Liver (tissue), 9 donors: ENCODE measurements around the gene LSM7. TPM values are rescaled to one million over a fixed set of nuclear protein-coding genes. Genes with fewer than 3 reads are reported as not detected.

Experiments used
- DNase-seq: peaks from one replicate; pipeline ENCODE4 v3.0.0-alpha.2; 2017; ENCODE audit warnings: low spot score
- H3K27ac ChIP-seq, 2 donors: one replicate each; pipeline ENCODE4 v1.7.0; 2013; ENCODE audit warnings: inconsistent platforms in 2 of 2, low read length in 2 of 2, control low read depth in 1 of 2, low read depth in 1 of 2, mild to moderate bottlenecking in 1 of 2
- H3K27me3 ChIP-seq, 4 donors: one replicate each; pipeline versions ENCODE4 v1.6.1 to v1.7.0; 2013; ENCODE audit warnings: low read length in 3 of 4, inconsistent platforms in 1 of 4, mild to moderate bottlenecking in 1 of 4, moderate library complexity in 1 of 4; ENCODE audit not compliant: control insufficient read depth in 4 of 4, insufficient read depth in 4 of 4
- H3K36me3 ChIP-seq, 4 donors: one replicate each; pipeline versions ENCODE4 v1.6.1 to v1.7.0; 2013; ENCODE audit warnings: low read length in 3 of 4, mild to moderate bottlenecking in 3 of 4, low read depth in 1 of 4, moderate library complexity in 1 of 4; ENCODE audit not compliant: control insufficient read depth in 4 of 4, insufficient read depth in 3 of 4
- H3K4me1 ChIP-seq, 4 donors: one replicate each; pipeline versions ENCODE4 v1.6.1 to v1.7.0; 2013; ENCODE audit warnings: low read length in 3 of 4, mild to moderate bottlenecking in 3 of 4, moderate library complexity in 1 of 4; ENCODE audit not compliant: control insufficient read depth in 4 of 4, insufficient read depth in 4 of 4
- H3K4me3 ChIP-seq, 3 donors: one replicate each; pipeline versions ENCODE4 v1.6.1 to v1.7.0; 2013; ENCODE audit warnings: low read length in 3 of 3, control low read depth in 1 of 3, low read depth in 1 of 3, mild to moderate bottlenecking in 1 of 3
- H3K9ac ChIP-seq, 2 donors: one replicate each; pipeline ENCODE4 v1.7.0; 2013; ENCODE audit warnings: low read length in 2 of 2, mild to moderate bottlenecking in 2 of 2, moderate library complexity in 2 of 2, control low read depth in 1 of 2, low read depth in 1 of 2
- H3K9me3 ChIP-seq, 4 donors: one replicate each; pipeline versions ENCODE4 v1.6.1 to v1.7.0; 2013; ENCODE audit warnings: low read length in 3 of 4; ENCODE audit not compliant: control insufficient read depth in 4 of 4
- EGR1 ChIP-seq, 2 donors: IDR thresholded peaks; 2 replicates each; pipeline ENCODE4 v1.6.1; 2016 to 2018; ENCODE audit warnings: antibody characterized with exemption in 2 of 2, low read depth in 2 of 2
- FOXA1 ChIP-seq: IDR thresholded peaks from 2 replicates; pipeline ENCODE4 v1.6.1; 2016; ENCODE audit warnings: antibody characterized with exemption
- FOXA2 ChIP-seq: IDR thresholded peaks from 2 replicates; pipeline ENCODE4 v1.6.1; 2016; ENCODE audit warnings: antibody characterized with exemption
- GABPA ChIP-seq, 2 donors: IDR thresholded peaks in 1 of 2; conservative IDR thresholded peaks in 1 of 2; 2 replicates each; pipeline ENCODE4 v1.6.1; 2016; ENCODE audit warnings: antibody characterized with exemption in 2 of 2, mild to moderate bottlenecking in 1 of 2, moderate library complexity in 1 of 2
- HNF4A ChIP-seq, 2 donors: conservative IDR thresholded peaks; 2 replicates each; pipeline ENCODE4 v1.6.1; 2016; ENCODE audit warnings: antibody characterized with exemption in 2 of 2, mild to moderate bottlenecking in 2 of 2
- HNF4G ChIP-seq: IDR thresholded peaks from 2 replicates; pipeline ENCODE4 v1.6.1; 2016; ENCODE audit warnings: antibody characterized with exemption
- JUND ChIP-seq, 2 donors: IDR thresholded peaks; 2 replicates each; pipeline ENCODE4 v1.6.1; 2016; ENCODE audit warnings: antibody characterized with exemption in 2 of 2
- NR2F2 ChIP-seq: IDR thresholded peaks from 2 replicates; pipeline ENCODE4 v1.6.1; 2016; ENCODE audit warnings: antibody characterized with exemption
- RAD21 ChIP-seq, 2 donors: IDR thresholded peaks; 2 replicates each; pipeline ENCODE4 v1.6.1; 2016; ENCODE audit warnings: antibody characterized with exemption in 2 of 2, mild to moderate bottlenecking in 2 of 2
- RXRA ChIP-seq, 2 donors: IDR thresholded peaks; 2 replicates each; pipeline ENCODE4 v1.6.1; 2017 to 2018; ENCODE audit warnings: antibody characterized with exemption in 2 of 2, mild to moderate bottlenecking in 1 of 2
- SP1 ChIP-seq: IDR thresholded peaks from 2 replicates; pipeline ENCODE4 v1.6.1; 2018; ENCODE audit warnings: antibody characterized with exemption, mild to moderate bottlenecking
- TAF1 ChIP-seq: conservative IDR thresholded peaks from 2 replicates; pipeline ENCODE4 v1.6.1; 2016; ENCODE audit warnings: antibody characterized with exemption, mild to moderate bottlenecking
- YY1 ChIP-seq: IDR thresholded peaks from 2 replicates; pipeline ENCODE4 v1.6.1; 2016; ENCODE audit warnings: antibody characterized with exemption, mild to moderate bottlenecking
- WGBS: extraction: QIAGEN DNeasy Blood & Tissue Kit; methylation state at CpG from one replicate; pipeline ENCODE4 v1.1.7; 2013; 5-methylcytosine and 5-hydroxymethylcytosine counted together
- polyA plus RNA-seq, 2 donors: library from polyadenylated mRNA; stranded (reverse) in 1 of 2; unstranded in 1 of 2; fragments of 200-250 nt in 1 of 2; fragments of >200 nt in 1 of 2; fragmentation: Nextera tagmentation in 1 of 2; extraction: Ambion mirVana in 1 of 2; gene quantifications; one replicate each; pipeline versions ENCODE4 v1.2.1 to v1.2.3, GENCODE V29; 2013 to 2015
- total RNA-seq, 2 donors: library from RNA; depleted of rRNA; stranded (reverse); fragments of >200 nt; gene quantifications; one replicate each; pipeline ENCODE4 v1.2.3, GENCODE V29; 2014
- TF ChIP-seq, protein P1 (sequence below): fragments of 150-350 bp; IDR thresholded peaks from 2 replicates; pipeline ENCODE4 v1.5.1; 2017; ENCODE audit warnings: improper control_type of control experiment, low read depth, low read length; ENCODE audit not compliant: missing input control
- TF ChIP-seq, protein P2 (sequence below): IDR thresholded peaks from 2 replicates; pipeline ENCODE4 v1.6.1; 2016; ENCODE audit warnings: antibody characterized with exemption
- TF ChIP-seq, protein P3 (sequence below): IDR thresholded peaks from 2 replicates; pipeline ENCODE4 v1.6.1; 2016; ENCODE audit warnings: antibody characterized with exemption, mild to moderate bottlenecking
- TF ChIP-seq, protein P4 (sequence below): IDR thresholded peaks from 2 replicates; pipeline ENCODE4 v1.6.1; 2016; ENCODE audit warnings: antibody characterized with exemption
- TF ChIP-seq, protein P5 (sequence below): IDR thresholded peaks from 2 replicates; pipeline ENCODE4 v1.6.1; 2016; ENCODE audit warnings: antibody characterized with exemption
- donor health status: healthy.
- donor health status: healthy.
- donor health status: healthy.
- donor health status: healthy.
- donor health status: healthy.

Gene LSM7
- total and polyA plus RNA-seq, 4 donors = 23.6 to 59.9 (median 38.5) TPM

DNA sequence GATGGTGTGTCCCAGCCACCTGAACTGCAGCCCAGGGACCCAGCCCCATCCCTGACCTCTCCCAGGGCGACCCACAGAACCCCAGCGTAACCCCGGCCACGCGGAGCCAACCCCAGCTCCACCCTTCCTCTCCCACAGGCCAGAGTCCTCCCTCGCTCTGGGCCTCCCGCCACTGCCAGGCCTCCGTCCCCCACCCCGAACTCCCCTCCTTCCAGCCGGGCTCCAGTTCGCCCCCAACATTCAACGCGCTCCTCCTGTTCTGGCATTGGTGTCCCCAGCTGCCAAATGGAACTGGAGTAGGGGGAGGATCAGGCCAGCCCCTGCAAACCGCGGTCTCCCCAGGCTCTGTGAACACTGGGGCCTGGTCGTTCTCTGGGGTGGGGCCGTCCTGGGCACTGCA, 27.9 kb downstream of the LSM7 start:
- Histone ChIP-seq H3K9me3 (no peaks in the 10 kb centered on the region), H3K4me3 (no peak overlapping the region), H3K9ac (no peak overlapping the region), H3K27ac (no peak overlapping the region), H3K4me1 (peaks cover 0 to 5% (median 0%) of the 10 kb centered on the region in 4 donors), H3K36me3 (no peaks in the 10 kb centered on the region), H3K27me3 (peaks cover 0 to 3% (median 1%) of the 10 kb centered on the region in 4 donors)
- WGBS = 78% methylated on average over 17 of the region's 17 CpGs
- TF ChIP-seq SP1 (no peak), FOXA1 (no peak), YY1 (no peak), HNF4G (no peak), EGR1 (IDR thresholded peaks at IDR 0.05; ENCODE audit: low read depth in 2 of 2) (no peak), NR2F2 (no peak), FOXA2 (no peak), GABPA (IDR thresholded peaks at IDR 0.05 in 1 of 2, conservative IDR thresholded peaks at IDR 0.05 in 1 of 2) (no peak), JUND (IDR thresholded peaks at IDR 0.05) (no peak), RAD21 (IDR thresholded peaks at IDR 0.05) (no peak), HNF4A (conservative IDR thresholded peaks at IDR 0.05) (no peak), RXRA (IDR thresholded peaks at IDR 0.05) (no peak), TAF1 (no peak)
- TF ChIP-seq, protein P1, sequence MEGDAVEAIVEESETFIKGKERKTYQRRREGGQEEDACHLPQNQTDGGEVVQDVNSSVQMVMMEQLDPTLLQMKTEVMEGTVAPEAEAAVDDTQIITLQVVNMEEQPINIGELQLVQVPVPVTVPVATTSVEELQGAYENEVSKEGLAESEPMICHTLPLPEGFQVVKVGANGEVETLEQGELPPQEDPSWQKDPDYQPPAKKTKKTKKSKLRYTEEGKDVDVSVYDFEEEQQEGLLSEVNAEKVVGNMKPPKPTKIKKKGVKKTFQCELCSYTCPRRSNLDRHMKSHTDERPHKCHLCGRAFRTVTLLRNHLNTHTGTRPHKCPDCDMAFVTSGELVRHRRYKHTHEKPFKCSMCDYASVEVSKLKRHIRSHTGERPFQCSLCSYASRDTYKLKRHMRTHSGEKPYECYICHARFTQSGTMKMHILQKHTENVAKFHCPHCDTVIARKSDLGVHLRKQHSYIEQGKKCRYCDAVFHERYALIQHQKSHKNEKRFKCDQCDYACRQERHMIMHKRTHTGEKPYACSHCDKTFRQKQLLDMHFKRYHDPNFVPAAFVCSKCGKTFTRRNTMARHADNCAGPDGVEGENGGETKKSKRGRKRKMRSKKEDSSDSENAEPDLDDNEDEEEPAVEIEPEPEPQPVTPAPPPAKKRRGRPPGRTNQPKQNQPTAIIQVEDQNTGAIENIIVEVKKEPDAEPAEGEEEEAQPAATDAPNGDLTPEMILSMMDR = no peak
- TF ChIP-seq, protein P2, sequence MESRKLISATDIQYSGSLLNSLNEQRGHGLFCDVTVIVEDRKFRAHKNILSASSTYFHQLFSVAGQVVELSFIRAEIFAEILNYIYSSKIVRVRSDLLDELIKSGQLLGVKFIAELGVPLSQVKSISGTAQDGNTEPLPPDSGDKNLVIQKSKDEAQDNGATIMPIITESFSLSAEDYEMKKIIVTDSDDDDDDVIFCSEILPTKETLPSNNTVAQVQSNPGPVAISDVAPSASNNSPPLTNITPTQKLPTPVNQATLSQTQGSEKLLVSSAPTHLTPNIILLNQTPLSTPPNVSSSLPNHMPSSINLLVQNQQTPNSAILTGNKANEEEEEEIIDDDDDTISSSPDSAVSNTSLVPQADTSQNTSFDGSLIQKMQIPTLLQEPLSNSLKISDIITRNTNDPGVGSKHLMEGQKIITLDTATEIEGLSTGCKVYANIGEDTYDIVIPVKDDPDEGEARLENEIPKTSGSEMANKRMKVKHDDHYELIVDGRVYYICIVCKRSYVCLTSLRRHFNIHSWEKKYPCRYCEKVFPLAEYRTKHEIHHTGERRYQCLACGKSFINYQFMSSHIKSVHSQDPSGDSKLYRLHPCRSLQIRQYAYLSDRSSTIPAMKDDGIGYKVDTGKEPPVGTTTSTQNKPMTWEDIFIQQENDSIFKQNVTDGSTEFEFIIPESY = no peak
- TF ChIP-seq, protein P3, sequence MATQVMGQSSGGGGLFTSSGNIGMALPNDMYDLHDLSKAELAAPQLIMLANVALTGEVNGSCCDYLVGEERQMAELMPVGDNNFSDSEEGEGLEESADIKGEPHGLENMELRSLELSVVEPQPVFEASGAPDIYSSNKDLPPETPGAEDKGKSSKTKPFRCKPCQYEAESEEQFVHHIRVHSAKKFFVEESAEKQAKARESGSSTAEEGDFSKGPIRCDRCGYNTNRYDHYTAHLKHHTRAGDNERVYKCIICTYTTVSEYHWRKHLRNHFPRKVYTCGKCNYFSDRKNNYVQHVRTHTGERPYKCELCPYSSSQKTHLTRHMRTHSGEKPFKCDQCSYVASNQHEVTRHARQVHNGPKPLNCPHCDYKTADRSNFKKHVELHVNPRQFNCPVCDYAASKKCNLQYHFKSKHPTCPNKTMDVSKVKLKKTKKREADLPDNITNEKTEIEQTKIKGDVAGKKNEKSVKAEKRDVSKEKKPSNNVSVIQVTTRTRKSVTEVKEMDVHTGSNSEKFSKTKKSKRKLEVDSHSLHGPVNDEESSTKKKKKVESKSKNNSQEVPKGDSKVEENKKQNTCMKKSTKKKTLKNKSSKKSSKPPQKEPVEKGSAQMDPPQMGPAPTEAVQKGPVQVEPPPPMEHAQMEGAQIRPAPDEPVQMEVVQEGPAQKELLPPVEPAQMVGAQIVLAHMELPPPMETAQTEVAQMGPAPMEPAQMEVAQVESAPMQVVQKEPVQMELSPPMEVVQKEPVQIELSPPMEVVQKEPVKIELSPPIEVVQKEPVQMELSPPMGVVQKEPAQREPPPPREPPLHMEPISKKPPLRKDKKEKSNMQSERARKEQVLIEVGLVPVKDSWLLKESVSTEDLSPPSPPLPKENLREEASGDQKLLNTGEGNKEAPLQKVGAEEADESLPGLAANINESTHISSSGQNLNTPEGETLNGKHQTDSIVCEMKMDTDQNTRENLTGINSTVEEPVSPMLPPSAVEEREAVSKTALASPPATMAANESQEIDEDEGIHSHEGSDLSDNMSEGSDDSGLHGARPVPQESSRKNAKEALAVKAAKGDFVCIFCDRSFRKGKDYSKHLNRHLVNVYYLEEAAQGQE = no peak
- TF ChIP-seq, protein P4, sequence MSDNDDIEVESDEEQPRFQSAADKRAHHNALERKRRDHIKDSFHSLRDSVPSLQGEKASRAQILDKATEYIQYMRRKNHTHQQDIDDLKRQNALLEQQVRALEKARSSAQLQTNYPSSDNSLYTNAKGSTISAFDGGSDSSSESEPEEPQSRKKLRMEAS = no peak
- TF ChIP-seq, protein P5, sequence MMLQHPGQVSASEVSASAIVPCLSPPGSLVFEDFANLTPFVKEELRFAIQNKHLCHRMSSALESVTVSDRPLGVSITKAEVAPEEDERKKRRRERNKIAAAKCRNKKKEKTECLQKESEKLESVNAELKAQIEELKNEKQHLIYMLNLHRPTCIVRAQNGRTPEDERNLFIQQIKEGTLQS = no peak
- no peak for DNase-seq
